AML-193 (cell line): ENCODE measurements around the gene TF.
"Not testable (repeated sequence)": the region's sequence is repeated elsewhere in the genome, so short reads cannot be mapped to it uniquely, and the experiment has no call there.

ENCODE experiments used
- DNase-seq, 2 experiments: peaks; one replicate each; lab custom pipeline; 2025; lab: John Stamatoyannopoulos, UW

Gene TF

GRCh38 chr3:133765256-133765655 is 19.1 kb downstream of the TF start:
- DNase-seq, result no peak

- no peak for DNase-seq
Observed at GRCh38 chr3:133767607-133768006, 21.4 kb downstream of the TF start.

- DNase-seq, result no peak
Observed at GRCh38 chr3:133769536-133769935, 23.3 kb downstream of the TF start.

- no peak for DNase-seq
Observed at GRCh38 chr3:133773732-133774131, 27.5 kb downstream of the TF start.

GRCh38 chr3:133775309-133775708 is 29.1 kb downstream of the TF start:
- DNase-seq, result no peak

GRCh38 chr3:133775835-133776234 is 29.6 kb downstream of the TF start:
- no peak for DNase-seq

GRCh38 chr3:133776794-133777438 is 30.7 kb downstream of the TF start:
- DNase-seq, result no peak

- no peak for DNase-seq
Observed at GRCh38 chr3:133777807-133778568, 31.8 kb downstream of the TF start.

- no peak for DNase-seq
Observed at GRCh38 chr3:133779626-133780203, 33.5 kb downstream of the TF start.

GRCh38 chr3:133780756-133781155 is 34.6 kb downstream of the TF start:
- not testable (repeated sequence) for DNase-seq

- DNase-seq, result no peak
Observed at GRCh38 chr3:133781570-133781969, 35.4 kb downstream of the TF start.

GRCh38 chr3:133782454-133782853 is 36.3 kb downstream of the TF start:
- no peak for DNase-seq

- DNase-seq, result no peak
Observed at GRCh38 chr3:133783762-133784161, 37.6 kb downstream of the TF start.

GRCh38 chr3:133788024-133788423 is 41.8 kb downstream of the TF start:
- DNase-seq, result no peak

GRCh38 chr3:133792171-133792763 is 46.1 kb downstream of the TF start:
- no peak for DNase-seq

GRCh38 chr3:133797396-133798105 is 51.4 kb downstream of the TF start:
- DNase-seq, result no peak

GRCh38 chr3:133799794-133800585 is 53.8 kb downstream of the TF start:
- DNase-seq, result no peak

- no peak for DNase-seq
Observed at GRCh38 chr3:133803469-133803868, 57.3 kb downstream of the TF start.

- no peak for DNase-seq
Observed at GRCh38 chr3:133804896-133805295, 58.7 kb downstream of the TF start.

GRCh38 chr3:133805384-133805701 is 59.1 kb downstream of the TF start:
- no peak for DNase-seq

GRCh38 chr3:133805702-133806475 is 59.7 kb downstream of the TF start, which contains the start of gene SRPRB:
TSS of gene SRPRB (plus strand) at chr3:133805815. CDS start at chr3:133805849, 34 bp downstream.
- peak; percentile 94 to 97 for DNase-seq
